COLO668 (cell line): ENCODE results near the gene PYHIN1.

Source experiments
- DNase-seq: peaks from one replicate; lab custom pipeline; 2025; ENCODE audit not compliant: unreplicated experiment; lab: John Stamatoyannopoulos, UW

PYHIN1 gene

DNA sequence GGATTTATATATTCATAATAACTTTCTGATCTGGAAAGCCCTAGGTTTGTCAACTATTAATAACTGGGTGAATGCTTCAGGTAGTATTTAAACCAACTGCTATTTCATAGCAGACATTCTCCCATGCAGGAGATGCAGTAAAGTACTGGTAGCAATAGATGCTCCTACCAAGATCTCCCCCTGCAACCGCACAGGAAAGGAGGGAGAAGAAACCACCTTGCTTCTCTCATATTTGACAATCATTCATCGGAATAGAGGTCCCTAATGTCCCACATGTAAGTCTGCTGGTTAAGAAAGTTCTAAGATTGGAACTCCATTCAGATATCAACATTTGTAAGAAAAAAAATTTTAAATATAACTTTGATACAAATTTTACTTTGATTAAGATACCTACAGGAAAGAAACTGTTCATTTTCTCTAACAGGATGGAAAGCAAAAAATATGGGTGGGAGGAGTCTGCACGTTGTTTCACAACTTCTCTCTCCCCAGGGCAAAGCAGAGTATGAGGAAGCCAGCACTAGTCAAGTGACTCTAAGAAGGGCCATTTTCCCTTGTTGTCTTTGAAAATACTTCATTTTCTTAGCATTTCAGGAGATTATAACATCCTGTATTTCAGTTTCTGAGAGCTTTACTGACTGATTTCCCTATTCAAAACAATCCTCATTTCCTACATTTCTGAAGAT, at the start of gene PYHIN1:
Gene PYHIN1 (plus strand): TSS at position 498 of the 683 bp plus-strand sequence. CDS start 5,359 bp downstream, outside the sequence.
- no peak for DNase-seq

DNA sequence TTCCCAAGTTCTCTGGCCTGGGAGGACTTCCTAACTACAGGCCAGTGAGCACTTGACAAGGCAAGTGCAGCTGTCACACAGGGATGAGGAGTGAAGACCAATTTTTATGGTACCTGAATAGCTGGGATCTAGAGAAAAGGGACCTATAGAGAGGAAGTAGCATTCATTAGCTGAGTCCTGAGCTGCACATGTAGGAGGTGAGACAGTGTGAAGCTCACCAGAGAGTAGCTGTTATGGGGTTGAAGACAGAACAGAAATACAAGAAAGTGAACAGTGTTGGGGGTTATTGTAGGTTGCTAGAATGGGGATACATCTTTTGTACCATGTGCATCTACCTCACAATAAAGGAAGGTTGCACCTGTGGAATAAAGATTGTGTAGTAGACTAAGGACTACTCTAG, 37.7 kb upstream of the PYHIN1 start:
- DNase-seq, result no peak

DNA sequence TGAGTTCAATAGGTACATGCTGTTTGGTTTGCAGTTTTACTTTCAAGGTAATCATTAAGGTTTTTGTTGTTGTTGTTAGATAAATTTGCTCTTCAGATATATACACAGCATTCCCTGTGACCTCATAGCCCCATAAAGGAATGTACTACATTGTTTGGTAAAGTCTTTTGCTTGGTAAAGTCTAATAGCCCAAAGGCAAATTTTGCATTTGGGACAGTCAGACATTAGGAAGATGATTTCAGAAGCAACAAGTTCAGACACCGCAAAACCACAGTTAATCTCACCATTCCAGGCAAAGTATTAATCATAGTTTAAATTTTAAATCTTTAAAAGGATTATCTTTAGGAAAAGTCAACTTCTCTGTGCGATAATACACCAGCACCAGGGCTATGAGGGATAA, 32.6 kb upstream of the PYHIN1 start:
- no peak for DNase-seq

DNA sequence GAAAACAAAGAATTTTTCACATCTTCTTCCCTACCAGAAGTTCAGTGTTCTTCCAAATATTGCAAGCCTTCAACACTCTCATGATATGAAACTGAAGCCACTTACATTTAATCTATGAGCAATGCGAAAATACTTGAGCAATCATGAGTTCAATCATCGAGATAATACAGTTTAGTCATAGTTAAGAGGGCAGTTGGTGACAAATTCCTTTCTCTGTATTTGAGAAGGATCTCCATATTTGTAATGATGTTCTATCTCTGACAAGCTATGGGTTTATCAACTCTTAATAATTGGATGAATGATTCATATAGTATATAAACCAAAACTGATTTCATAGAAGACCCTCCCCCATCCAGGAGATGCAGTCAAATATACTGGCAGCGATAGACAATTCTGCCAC, 29.7 kb upstream of the PYHIN1 start:
- no peak for DNase-seq

DNA sequence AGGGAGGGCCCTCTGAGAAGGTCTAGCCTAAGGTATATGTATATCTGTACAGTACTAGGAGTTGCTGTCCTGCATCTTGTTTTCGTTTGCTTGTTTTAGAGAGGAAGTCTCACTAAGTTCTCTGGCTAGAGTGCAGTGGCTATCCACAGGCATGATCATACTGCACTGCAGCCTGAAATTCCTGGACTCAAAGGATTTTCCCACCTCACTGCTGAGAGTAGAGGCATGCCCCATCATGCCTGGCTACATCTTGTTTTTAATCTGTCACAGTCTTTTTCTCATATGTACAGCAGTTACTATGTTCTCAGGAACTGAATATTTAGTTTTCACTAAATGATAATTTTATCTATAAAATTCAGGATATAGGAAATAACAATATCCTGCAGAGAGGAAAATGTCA, 15.3 kb upstream of the PYHIN1 start:
- no peak for DNase-seq

DNA sequence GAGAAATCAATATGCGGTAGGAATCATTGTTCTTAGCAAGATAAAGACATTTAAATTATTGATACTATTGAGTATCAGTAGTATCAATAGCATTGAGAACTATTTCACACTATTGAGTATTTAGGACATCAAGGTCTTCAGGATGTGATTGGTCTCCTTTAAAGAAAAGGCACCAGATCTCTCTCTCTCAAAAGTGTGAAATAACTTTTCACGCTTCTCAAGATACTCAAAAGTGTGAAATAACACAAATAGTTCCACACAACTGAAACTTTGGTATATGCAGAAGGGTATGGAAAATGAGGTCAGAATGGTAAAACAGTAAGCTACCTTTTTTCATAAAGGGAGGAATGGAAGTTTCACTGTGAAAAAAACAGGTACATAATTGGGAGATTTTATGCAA, 6.7 kb upstream of the PYHIN1 start:
- no peak for DNase-seq

DNA sequence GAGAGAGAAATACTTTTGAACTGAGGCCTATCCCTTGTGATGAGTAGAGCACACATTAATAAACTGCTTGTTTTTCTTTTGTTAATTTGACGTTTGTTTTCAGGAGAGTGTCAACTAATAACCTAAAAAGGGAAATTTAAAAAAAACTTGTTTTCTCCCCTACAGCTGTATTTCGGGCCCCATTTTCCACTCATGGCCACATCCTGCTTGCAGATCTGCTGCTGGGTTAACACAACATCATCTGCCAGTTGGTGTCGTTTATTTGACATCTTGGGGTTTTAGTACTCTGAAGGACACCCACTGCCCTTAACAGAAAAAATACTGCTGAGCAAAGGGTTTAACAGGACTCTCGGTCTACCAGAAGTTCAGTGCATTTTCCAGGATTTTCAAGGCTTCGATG, 848 bp upstream of the PYHIN1 start:
- DNase-seq, result no peak

DNA sequence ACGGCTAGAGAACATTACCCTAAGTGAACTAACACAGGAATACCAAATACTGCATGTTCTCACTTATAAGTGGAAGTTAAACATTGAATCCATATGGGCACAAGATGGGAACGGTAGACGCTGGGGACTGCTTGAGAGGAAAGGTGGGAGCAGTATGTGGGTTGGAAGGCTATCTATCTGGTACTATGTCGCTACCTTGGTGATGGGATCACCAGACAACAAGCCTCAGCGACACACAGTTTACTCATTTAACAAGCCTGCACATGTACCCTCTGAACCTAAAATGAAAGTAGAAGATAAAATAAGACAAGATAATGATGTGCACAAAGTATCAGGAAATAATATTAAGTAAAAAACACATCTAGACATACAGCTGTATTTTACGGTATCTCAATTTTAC, 819 bp downstream of the PYHIN1 start:
- no peak for DNase-seq

DNA sequence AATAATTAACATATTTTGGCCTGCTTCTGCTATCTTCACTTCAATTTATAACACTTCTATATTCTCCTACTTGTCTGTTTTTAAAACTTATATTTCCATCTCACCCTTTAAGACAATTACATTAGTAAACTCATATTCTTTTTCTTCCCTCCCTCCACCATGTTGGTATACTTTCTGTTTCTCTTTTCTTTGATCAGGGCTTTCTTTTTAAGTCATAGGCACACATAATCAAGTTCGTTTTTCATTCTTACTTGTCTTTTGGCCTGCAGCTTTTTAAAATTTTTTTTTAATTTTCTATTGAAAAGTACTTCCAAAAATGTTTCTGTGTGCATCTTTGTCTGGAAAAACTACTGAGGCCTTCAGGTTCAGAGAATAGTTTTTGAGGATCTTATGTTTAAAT, 2.3 kb downstream of the PYHIN1 start:
- no peak for DNase-seq

DNA sequence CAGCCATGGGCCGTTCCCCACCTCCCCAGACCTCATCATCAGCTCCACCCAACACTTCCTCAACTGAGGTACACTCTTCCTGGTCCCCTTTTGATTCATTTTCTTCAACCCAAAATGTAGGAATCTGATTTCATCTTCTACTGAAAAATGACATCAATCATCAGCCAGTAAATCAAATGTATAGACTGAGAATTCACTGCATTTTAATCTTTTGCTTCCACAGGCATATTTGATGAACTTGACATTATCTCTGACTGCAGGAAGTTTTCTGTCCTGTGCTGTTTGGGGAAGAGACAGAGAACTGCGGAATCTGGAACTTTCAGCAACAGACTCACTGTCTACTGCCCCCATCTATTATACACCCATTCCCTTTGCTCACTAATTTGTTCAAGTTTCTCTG, 7.8 kb downstream of the PYHIN1 start:
- DNase-seq, result no peak

DNA sequence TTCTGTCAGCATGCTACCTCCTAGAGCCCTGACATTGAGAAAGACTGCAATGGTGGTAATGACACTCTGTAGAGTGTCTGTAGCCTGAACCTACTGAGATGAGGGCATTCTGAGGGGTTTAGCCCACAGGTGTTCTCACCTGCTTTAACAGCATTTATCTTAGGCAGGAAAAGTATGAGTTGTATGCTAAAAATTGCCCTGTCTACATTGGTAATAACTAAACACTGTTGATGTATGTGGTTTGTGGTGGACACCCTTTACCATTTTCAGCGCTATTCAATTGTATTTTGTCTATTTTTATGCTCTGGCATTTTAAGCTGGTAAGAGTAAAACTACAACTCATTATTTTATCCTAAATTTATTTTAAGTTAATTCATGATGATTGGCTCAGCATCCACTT, 10.0 kb downstream of the PYHIN1 start:
- DNase-seq, result no peak

DNA sequence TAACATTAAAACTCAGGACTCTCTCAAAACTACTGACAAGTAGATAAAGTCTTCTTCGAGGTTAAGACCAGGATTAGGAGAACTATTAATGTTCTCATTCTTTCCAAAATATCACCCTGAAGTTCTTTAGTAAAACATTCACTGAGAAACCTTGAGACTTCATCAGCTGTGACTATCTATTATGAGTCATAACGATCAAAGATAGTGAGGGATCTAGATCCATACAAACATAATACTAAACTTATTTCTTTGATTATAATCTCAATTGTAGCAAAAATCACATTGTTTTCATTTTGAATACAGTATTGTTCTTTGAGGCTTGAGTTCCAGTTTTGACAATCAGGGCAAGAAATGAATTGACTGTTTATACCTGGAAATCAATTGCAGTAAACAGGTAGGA, 11.1 kb downstream of the PYHIN1 start:
- no peak for DNase-seq

DNA sequence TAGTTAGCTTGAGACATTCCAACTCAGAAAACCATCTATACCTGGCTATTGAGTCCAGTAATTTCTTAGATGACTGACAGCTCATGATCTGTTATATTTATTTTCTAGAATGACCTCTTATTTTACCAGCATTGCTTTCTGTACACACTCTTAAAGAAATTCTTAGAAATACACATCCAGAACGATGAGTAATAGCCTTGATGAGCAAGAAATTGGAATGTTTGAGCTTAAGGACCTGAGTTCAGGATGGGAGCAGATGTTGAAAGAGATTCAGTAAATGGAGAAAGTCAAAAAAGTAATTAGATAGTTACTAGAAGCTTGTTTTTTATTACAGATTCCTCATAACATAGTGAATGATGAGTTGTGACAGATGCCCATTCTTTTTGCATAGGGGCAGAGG, 11.7 kb downstream of the PYHIN1 start:
- no peak for DNase-seq

DNA sequence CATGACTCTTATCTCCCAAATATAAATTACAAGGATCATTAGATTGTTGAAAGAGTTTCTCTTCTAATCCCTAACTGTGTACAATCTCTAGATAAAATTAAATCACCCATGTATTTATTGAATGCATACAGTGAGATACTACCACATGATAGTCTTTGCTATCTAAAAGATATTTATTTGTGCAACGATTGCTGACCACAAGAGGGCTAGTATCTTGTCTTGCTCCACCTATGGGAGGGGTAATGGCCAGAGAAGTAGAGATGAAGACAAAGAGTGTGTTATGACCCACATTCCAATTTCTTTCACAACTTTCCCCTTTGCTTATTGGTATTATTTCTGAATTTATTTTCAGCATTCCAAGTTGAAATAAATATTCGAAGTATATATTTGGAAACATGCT, 13.7 kb downstream of the PYHIN1 start:
- DNase-seq, result no peak

DNA sequence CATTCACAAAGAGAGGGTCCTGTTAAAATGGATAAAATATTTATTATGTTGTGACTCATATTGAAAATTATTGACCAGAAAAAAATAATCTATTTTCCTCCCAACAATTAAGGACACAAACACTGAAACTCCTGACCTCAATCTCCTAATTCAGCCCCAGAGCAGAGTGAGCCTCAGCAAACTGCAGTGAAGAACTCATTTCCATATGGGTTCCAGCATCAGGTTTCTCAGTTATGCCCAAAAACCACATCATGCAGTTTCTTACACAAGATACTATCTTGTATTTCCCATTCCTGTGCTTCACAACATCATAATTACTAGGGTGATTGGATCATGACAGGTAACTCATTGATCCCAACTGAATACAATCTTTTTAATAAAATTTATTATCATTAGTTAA, 15.4 kb downstream of the PYHIN1 start:
- no peak for DNase-seq

DNA sequence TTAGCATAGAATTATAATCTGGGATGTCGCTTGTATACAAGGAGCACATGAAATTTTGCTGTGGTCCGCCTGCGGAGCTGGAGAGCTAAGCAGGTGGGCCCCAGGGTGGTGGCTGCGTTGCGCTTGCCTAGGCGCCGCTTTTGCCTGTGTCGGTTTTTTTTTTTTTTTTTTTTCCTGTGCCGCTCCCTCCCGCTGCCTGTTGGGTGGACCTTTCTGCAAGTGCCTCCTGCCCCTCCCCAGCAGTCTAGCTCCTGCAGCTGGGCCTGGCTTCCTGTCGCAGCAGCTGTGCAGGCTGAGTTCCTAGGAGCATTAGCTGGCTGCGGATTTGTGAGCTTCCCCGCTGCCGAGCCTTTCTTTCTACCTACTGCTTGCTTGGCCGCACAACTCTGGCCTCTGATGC, 20.6 kb downstream of the PYHIN1 start:
- peak; percentile 16 for DNase-seq

DNA sequence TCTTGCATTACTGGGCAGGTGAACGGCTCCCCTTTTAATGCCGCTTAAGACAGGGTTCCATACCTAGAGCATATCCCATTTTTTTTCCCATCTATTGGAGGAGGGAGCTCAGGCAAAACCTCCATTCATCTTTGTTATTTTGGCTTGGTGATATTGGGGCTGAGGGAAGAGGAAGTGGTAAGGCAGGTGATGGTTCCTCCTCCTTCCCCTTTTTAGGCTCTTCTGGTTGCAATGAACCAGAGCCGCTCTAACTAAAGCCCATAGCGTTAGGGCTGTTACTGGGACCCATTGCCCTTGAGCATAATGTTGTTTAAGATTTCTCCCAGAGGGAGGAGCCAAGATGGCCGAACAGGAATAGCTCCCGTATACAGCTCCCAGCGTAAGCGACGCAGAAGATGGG, 21.1 kb downstream of the PYHIN1 start:
- DNase-seq, result no peak

DNA sequence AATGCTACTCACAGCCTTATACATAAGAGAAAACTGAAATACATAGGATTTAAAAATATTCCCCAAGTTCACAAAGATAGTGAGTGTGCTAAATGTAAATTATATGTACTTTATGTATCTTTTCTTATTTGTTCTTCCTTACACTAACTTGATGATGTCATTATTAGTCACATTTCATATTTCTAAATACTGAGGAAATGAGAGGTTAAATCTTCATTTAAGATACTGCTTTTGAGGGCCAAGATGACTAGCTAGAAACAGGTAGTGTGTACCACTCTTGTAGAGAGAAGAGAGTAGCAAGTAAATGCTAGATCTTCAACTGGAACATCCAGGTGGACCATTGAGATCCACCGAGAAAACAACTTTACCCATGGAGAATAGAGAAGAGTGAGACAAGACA, 29.8 kb downstream of the PYHIN1 start:
- DNase-seq, result no peak

DNA sequence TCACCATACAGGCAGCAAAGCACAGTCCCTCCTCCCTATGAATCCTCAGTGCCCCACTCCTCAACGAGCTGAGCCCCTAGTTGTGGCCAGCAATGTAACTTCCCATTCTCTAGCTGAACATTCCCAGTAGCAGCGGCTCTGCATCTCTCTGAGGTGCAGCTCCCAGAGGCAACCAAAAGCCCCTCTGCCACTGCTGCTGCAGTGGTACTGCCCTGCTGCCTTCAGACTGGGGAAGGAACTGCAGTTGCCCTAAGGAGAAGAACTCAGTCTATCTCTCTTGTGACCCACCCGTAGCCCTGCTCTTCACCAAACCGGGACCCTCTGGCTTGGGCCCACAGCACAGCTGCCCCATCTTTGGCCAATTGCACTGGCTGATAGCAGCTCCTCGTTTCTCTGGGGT, 31.6 kb downstream of the PYHIN1 start:
- no peak for DNase-seq

DNA sequence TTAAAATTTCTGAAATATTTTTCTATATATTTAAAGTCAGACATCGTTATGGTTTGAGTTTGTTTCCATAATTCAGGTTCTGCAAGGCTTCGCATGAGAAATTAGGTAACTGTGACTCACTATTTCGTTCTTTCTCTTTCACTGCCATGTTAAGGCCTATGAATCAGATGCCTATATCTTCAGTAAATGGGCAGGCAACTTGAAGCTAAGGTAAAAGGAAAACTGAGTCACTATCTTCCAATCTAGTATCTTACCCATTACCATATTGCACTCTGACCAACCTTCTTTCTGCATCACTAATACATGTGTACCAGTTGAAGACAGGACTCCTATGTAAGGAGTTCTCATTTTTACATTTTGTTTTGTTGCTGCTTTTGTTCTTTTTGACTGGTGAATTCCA, 37.8 kb downstream of the PYHIN1 start:
- DNase-seq, result no peak

DNA sequence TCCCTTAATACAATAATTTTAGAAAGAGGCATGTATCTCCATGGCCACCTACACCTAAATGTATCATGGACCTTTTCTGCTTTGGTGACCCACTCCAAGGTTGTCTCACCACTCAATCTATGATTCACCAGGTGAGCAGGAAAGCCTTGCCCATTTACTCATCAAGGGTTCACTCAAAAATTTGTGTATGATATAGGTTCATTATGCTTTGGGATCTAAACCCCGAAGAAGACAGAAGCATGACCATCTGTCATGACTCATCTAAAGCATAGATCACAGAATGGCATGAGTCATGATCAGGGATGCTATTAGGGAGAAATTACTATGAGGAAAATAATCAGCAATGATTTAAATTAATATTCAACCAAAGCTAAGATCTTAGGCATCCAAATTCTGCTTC, 38.5 kb downstream of the PYHIN1 start:
- no peak for DNase-seq

DNA sequence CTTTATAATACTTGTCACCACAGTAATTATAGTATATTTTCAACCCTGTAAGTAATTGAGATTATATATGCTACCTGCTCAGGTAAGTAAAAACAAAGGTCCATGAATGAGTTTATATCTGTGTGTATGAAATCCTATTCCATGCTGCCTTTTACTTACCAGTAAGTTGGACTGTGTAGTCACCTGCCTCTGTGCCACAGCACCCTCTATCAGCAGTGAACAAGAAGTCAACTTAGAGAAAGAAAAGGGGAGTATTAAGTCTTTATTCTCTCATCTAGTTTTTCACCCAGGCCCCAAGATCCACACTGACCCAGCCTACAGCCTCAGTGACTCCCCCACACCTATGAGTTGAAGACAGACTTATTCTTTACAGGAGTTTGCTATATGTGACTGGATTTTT, 41.5 kb downstream of the PYHIN1 start:
- no peak for DNase-seq

DNA sequence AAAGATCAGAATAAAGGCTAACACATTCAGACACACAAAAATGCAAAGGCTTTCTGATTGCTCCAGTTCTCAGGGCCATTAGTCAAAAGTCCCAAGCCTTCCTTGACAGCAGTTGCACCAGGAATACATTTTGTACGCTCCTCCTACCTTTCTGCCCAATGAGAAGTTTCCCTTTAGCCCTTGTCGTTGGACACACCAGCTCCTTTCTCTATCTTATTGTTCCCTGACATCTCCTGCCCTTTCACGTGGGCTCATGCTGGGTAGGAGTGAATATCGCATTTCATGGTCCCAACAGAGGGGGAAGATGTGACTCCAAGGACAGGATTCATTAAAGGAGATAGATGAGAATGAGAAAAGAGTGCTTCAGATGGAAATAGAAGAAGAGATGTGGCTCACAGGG, 44.9 kb downstream of the PYHIN1 start:
- no peak for DNase-seq

DNA sequence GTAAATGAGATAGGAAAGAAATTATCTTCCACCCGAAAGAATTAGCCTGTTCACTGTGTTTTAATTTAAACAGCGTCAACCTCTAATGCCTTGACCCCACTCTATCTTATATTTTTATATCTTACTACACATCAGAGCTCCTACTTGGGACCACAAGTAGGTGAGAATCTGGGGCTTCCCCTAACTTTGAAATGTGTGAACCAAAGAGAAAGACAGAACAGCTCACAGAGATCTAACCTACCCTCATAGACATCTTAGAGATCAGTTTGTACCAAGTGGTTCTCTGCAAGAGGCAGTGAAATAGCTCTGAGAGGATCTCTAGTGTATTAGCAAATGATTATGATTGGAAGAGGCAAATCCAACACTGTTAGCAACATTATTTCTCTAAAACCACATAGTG, 47.4 kb downstream of the PYHIN1 start:
- DNase-seq, result no peak
